Coronary artery (tissue), 2 donors: ENCODE results near the gene PPFIBP2.

Source experiments
- DNase-seq: peaks from one replicate; pipeline ENCODE4 v3.0.0-alpha.2; 2017; ENCODE audit warnings: low spot score
- H3K27ac ChIP-seq, 2 donors: fragments of 200-600 bp; sonication (generic); one replicate each; pipeline ENCODE4 v1.5.1; 2016 to 2019
- H3K4me3 ChIP-seq: fragments of 200-600 bp; sonication (generic); 2 replicates; pipeline ENCODE4 v1.5.1; 2016; ENCODE audit warnings: mild to moderate bottlenecking, moderate library complexity
- TF ChIP-seq, protein P1 (sequence below): fragments of 200-600 bp; sonication (generic); IDR thresholded peaks from one replicate; pipeline ENCODE4 v1.5.1; 2019; ENCODE audit warnings: antibody characterized with exemption

Gene PPFIBP2

DNA sequence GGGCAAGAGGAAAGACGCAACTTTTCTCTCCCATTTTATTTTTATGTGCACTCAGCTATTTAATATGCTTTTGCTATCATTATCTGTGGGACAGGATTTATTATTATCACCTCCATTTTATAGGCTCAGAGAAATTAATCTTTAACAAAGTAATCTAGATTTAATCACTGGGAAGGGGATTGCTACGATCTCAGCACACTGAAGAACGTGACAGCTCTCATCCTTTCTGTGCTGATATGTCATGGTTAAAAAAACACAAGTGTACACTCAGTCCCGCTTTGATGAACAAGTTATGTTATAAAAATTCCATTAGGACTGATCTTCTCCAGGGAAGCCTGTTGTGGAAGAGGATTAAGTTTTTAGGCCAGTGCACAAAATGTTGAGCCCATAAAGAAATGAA is 121.9 kb downstream of the PPFIBP2 start:
- no peak for DNase-seq
- TF ChIP-seq, protein P1, sequence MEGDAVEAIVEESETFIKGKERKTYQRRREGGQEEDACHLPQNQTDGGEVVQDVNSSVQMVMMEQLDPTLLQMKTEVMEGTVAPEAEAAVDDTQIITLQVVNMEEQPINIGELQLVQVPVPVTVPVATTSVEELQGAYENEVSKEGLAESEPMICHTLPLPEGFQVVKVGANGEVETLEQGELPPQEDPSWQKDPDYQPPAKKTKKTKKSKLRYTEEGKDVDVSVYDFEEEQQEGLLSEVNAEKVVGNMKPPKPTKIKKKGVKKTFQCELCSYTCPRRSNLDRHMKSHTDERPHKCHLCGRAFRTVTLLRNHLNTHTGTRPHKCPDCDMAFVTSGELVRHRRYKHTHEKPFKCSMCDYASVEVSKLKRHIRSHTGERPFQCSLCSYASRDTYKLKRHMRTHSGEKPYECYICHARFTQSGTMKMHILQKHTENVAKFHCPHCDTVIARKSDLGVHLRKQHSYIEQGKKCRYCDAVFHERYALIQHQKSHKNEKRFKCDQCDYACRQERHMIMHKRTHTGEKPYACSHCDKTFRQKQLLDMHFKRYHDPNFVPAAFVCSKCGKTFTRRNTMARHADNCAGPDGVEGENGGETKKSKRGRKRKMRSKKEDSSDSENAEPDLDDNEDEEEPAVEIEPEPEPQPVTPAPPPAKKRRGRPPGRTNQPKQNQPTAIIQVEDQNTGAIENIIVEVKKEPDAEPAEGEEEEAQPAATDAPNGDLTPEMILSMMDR, result no peak
- Histone ChIP-seq H3K4me3 (no peak overlapping the region), H3K27ac (peak overlapping the region in 1 of 2 donors; percentile 87)

DNA sequence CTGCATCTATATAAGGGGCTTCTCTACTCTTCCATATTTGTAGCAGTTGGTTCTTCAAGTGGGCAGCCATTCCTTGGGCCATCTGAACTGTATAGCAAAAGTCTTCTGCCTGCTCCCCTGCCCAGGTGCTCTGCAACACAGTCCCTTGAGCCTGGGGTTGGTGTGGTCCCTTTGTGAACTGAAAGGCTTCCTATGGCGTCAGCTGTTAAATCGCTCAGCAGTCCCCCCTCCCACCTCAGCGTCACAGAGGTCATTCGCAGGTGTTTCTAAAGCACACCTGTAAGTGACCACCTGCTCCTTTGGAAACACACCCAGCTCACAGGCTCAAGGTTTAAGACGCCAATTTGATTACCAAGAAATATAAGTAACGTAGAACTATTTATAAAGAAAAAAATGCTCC is 122.6 kb downstream of the PPFIBP2 start:
- H3K27ac ChIP-seq, result peak overlapping the region in 1 of 2 donors; percentile 87

DNA sequence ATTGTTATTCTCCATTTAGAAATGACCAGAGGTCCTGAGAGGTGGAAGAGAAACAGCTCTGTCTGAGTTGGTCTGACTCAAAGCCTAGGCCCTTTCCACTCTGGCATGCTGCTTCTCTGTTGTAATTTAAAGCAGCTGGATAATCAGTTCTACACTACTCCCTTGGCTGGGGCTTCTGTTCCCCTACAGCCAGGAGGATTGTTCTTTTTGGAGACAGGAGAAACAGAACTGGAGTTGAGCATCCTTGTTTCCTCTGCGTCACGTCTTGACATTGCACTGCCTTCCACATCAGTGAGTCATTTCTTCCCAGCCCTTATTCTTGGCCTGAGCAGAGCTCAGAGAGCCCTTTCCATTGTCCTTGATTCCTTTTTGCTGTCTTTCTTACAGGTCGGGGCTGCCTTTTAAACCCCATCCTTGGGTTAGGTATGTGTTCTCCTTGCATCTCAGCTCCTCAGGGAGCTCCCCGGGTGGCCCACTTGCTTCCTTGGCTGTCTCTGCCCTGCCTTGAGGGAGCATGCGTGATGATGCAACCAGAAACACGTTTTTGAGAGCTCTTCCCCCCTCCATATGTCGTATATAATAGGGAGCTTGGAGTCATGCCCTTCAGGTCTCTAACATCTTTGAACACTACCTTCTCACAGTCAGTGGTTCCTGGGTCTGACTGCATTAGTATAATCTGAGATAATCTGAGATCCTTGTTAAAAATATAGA is 123.8 kb downstream of the PPFIBP2 start:
- DNase-seq, result peak; percentile 81
- TF ChIP-seq, protein P1, result no peak
- H3K27ac ChIP-seq, result peak overlapping the region; percentile 48 to 87
- H3K4me3 ChIP-seq, result no peak overlapping the region

More for the DNA sequence above, 122.6 kb downstream of the PPFIBP2 start:
- DNase-seq, result no peak
- TF ChIP-seq, protein P1, result no peak
- H3K4me3 ChIP-seq, result no peak overlapping the region

DNA sequence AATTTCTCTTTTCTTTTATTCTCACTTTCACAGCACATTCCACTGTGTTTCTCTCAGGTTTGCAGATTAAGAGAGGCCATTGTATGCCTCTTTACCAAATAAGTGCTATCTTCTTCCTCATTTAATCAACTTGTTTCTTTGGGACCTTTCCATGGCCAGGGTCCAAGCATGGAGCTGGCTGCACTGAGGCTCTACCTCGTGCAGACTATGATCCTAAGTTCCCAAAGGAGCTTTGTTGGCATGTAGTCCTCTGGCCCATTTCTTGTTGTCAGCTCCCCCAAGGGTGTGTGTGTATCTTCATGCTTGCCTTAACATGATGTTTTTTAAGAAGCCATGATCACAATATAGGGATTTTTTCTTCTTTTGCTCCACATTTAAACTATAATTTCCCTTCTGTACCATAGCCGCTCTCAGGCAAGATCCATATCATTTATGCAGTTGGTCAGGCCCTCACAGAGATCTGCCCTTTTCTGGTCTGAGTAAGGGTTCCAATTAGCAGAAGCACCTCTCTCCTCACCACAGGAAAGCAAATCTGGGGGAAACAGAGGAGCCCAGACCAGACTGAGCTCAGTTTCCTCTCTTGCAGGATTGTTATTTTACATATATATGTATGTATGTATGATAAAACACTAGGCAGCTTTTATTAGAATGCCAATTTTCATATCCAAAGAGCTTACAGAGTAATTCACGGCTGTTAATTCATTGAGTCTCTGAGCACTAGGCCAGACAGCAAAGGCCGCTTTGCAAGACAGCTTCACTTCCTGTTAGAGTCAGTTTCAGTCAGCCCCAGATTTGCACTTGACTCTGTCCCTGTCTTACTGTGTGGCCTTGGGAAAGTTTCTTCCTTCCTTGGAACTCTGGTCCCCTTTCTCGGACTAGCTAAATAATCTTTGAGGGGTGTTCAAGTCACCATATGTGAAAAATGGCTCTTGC is 125.2 kb downstream of the PPFIBP2 start:
- peak overlapping the region; percentile 15 to 87 for H3K27ac ChIP-seq
- TF ChIP-seq, protein P1, result no peak
- no peak for DNase-seq

DNA sequence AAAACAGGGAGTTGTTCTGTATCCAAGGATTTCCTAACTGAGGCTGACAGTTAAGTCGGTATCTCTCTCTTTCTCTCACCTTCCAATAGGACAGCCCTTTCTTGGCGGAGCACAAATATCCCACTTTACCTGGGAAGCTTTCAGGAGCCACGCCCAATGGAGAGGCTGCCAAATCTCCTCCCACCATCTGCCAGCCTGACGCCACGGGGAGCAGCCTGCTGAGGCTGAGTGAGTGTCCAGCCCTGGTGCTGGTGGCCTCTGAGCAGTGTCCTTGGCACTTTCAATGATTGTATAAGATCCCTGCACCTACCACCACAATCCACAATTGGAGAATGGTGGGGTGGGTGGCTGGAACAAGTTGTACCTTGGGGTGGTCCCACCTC is 125.8 kb downstream of the PPFIBP2 start:
- Histone ChIP-seq H3K4me3 (no peak overlapping the region), H3K27ac (peak overlapping the region in 1 of 2 donors; percentile 87)
- no peak for DNase-seq
- TF ChIP-seq, protein P1, result no peak

More for the DNA sequence above, 125.2 kb downstream of the PPFIBP2 start:
- no peak overlapping the region for H3K4me3 ChIP-seq

DNA sequence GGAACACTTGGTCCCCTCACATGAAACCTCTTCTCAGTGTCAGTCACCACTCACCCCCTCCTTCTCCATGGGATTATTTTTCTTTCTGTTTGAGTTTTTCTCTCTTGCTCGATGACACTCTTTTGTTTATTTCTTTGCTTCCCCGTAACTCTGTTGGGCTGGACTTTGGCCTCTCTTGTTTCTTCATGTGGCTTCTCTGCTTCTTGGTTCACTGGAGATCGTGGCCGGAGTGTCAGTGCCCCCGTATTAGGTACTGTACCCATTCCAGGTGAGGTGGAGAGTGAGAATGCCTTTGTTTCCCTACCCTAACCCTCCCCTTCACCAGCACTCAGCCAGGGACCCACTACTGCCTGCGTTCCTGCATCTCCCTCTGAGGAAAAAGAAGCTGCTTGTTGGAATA is 127.0 kb downstream of the PPFIBP2 start:
- H3K27ac ChIP-seq, result no peak overlapping the region
- TF ChIP-seq, protein P1, result no peak
- no peak for DNase-seq
- H3K4me3 ChIP-seq, result no peak overlapping the region
